T-cell (primary cell): ENCODE results near the gene ZNF142. TPM values are rescaled to one million over a fixed set of nuclear protein-coding genes. Genes with fewer than 3 reads are reported as not detected.
"Not testable (repeated sequence)": the region's sequence is repeated elsewhere in the genome, so short reads cannot be mapped to it uniquely, and the experiment has no call there.

Experiments
- ATAC-seq, 4 experiments: fragments of 200-7000 bp in 3 of 4; fragments of 150-1000 bp in 1 of 4; cut with Tn5 transposase; replicated peaks in 1 of 4; 1 replicate in 3 of 4; 2 replicates in 1 of 4; pipeline ENCODE4 v1.10.0; 2021; ENCODE audit warnings: moderate library complexity in 3 of 4, mild to moderate bottlenecking in 2 of 4, moderate number of reproducible peaks in 1 of 4
- CTCF ChIA-PET, 2 donors: fragments of 300-600 bp; sonication (Branson Sonifier 250); formaldehyde crosslinking; loops; one replicate each; lab custom pipeline; 2022; ENCODE audit warnings: antibody characterized with exemption in 2 of 2; lab: Charles Lee
- POLR2A ChIA-PET, 2 donors: fragments of 300-600 bp; sonication (Branson Sonifier 250); formaldehyde crosslinking; loops; one replicate each; lab custom pipeline; 2022; ENCODE audit warnings: antibody characterized with exemption in 2 of 2; lab: Charles Lee
- DNase-seq, 35 experiments: peaks; one replicate each; pipeline versions ENCODE4 v3.0.0 to v3.0.0-alpha.2; 2013 to 2023
- H3K27ac ChIP-seq: one replicate; pipeline ENCODE4 v1.5.1; 2013; ENCODE audit warnings: low read length
- H3K27me3 ChIP-seq, 2 experiments: replicated peaks in 1 of 2; 1 replicate in 1 of 2; 2 replicates in 1 of 2; pipeline versions ENCODE4 v1.6.1 to v1.7.0; 2013; ENCODE audit warnings: low read length in 1 of 2, mixed read lengths in 1 of 2; ENCODE audit not compliant: control insufficient read depth in 2 of 2, insufficient read depth in 2 of 2; ENCODE audit errors: extremely low read depth in 1 of 2
- H3K36me3 ChIP-seq, 2 donors: 1 replicate in 1 of 2; 2 replicates in 1 of 2; pipeline versions ENCODE4 v1.6.1 to v1.7.0; 2013; ENCODE audit warnings: low read length in 1 of 2; ENCODE audit not compliant: control insufficient read depth in 2 of 2, insufficient read depth in 1 of 2; ENCODE audit errors: extremely low read depth in 1 of 2
- H3K4me1 ChIP-seq, 2 experiments: 1 replicate in 1 of 2; 2 replicates in 1 of 2; pipeline versions ENCODE4 v1.6.1 to v1.7.0; 2013; ENCODE audit warnings: low read length in 2 of 2, mixed read lengths in 1 of 2; ENCODE audit not compliant: insufficient read depth in 2 of 2, control insufficient read depth in 1 of 2; ENCODE audit errors: extremely low read depth in 1 of 2
- H3K4me3 ChIP-seq, 2 donors: 1 replicate in 1 of 2; 2 replicates in 1 of 2; pipeline versions ENCODE4 v1.5.1 to v1.7.0; 2013; ENCODE audit warnings: mild to moderate bottlenecking in 2 of 2, low read length in 1 of 2, moderate library complexity in 1 of 2; ENCODE audit not compliant: control insufficient read depth in 1 of 2; ENCODE audit errors: extremely low read depth in 1 of 2
- H3K9me3 ChIP-seq: 2 replicates; pipeline ENCODE4 v1.7.0; 2013
- H3K27ac Mint-ChIP-seq, 2 donors: one replicate each; pipeline ENCODE4 v1.8.0; 2020 to 2021; ENCODE audit warnings: mild to moderate bottlenecking in 2 of 2, mixed read lengths in 2 of 2
- H3K27me3 Mint-ChIP-seq, 2 donors: one replicate each; pipeline ENCODE4 v1.8.0; 2021 to 2022; ENCODE audit warnings: mixed read lengths in 2 of 2
- H3K36me3 Mint-ChIP-seq: one replicate; pipeline ENCODE4 v1.8.0; 2021; ENCODE audit warnings: mixed read lengths
- H3K4me1 Mint-ChIP-seq, 3 donors: one replicate each; pipeline ENCODE4 v1.8.0; 2020 to 2022; ENCODE audit warnings: mixed read lengths in 3 of 3, mild to moderate bottlenecking in 1 of 3
- H3K4me3 Mint-ChIP-seq, 3 donors: one replicate each; pipeline ENCODE4 v1.8.0; 2020 to 2022; ENCODE audit warnings: mild to moderate bottlenecking in 3 of 3, mixed read lengths in 3 of 3, moderate library complexity in 3 of 3
- H3K9me3 Mint-ChIP-seq, 3 donors: one replicate each; pipeline ENCODE4 v1.8.0; 2020 to 2022; ENCODE audit warnings: mixed read lengths in 3 of 3
- WGBS: methylation state at CpG from one replicate; pipeline ENCODE4 v1.1.5; 2013; ENCODE audit warnings: missing lambda C conversion rate; ENCODE audit not compliant: insufficient coverage; 5-methylcytosine and 5-hydroxymethylcytosine counted together
- total RNA-seq, 35 experiments: library from RNA in 6 of 35; stranded (reverse) in 6 of 35; fragments of 120-200 nt in 1 of 35; gene quantifications; one replicate each; pipeline versions ENCODE4 v1.2.1 to v1.2.4 and lab custom pipeline; 2013 to 2026

Gene ZNF142
- total RNA-seq, 5 donors from 2014 or later (not counting 1 experiment from before 2014, with no cell fraction given), result 38.1 to 65.0 (median 58.7) TPM

GRCh38 chr2:218691234-218691633 lies 31.8 kb upstream of the ZNF142 start:
- no peaks in the 10 kb centered on the region for H3K9me3 ChIP-seq
- Mint-ChIP-seq H3K27me3 (no peaks in the 10 kb centered on the region), H3K27ac (no peak overlapping the region), H3K9me3 (no peaks in the 10 kb centered on the region), H3K36me3 (peaks cover 49% of the 10 kb centered on the region), H3K4me3 (no peak overlapping the region), H3K4me1 (peaks cover 0 to 3% (median 2%) of the 10 kb centered on the region in 3 donors)
- DNase-seq (no peak), ATAC-seq (no peak)
- POLR2A ChIA-PET, result no interaction called here
- H3K4me3 ChIP-seq, result no peak overlapping the region
- CTCF ChIA-PET, result no interaction called here
- H3K27me3 ChIP-seq, result no peaks in the 10 kb centered on the region
- H3K36me3 ChIP-seq, result peaks cover 2 to 12% of the 10 kb centered on the region in 2 donors
- no peak overlapping the region for H3K27ac ChIP-seq
- no peaks in the 10 kb centered on the region for H3K4me1 ChIP-seq

DNA sequence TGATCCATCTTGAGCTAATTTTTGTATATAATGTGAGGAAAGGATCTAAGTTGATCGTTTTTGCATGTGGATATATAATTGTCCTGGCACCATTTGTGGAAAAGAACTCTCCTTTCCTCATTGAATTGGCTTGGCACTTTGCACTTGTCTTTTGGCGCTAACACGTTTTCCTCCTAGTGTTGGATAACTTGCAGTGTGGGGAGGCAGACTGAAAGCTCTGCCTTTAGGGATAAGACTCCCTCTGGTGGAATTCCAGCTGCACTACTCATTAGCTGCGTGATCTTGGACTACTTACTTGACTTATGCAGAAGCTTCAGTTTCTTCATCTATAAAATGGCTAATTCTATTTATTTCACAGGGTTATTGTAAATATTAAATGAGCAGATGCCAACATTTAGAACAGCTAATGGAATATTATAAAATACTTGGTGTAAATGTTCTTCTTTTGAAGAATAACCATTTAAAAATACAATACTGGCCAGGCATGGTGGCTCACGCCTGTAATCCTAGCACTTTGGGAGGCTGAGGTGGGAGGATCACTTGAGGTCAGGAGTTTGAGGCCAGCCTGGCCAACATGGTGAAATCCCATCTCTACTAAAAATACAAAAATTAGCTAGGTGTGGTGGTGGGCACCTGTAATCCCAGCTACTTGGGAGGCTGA lies 28.1 kb upstream of the ZNF142 start:
- H3K36me3 ChIP-seq, result peaks cover 2 to 12% of the 10 kb centered on the region in 2 donors
- not testable (repeated sequence) for H3K27me3 ChIP-seq, H3K27me3 Mint-ChIP-seq, H3K4me3 ChIP-seq, H3K4me1 Mint-ChIP-seq, H3K9me3 Mint-ChIP-seq, H3K27ac Mint-ChIP-seq, H3K9me3 ChIP-seq, H3K4me1 ChIP-seq, H3K27ac ChIP-seq, H3K4me3 Mint-ChIP-seq
- WGBS, result no CpG with 5 or more reads among the region's 5 CpGs
- peaks cover 42% of the 10 kb centered on the region for H3K36me3 Mint-ChIP-seq
- CTCF ChIA-PET, result interaction anchor here (0.5 to 2.0 kb wide), 11 partner anchors 9 to 414 kb away, joined by 3 to 10 read pairs (median 5); partner anchors contain the start of genes BCS1L (in 2 of the 2), ZNF142 (in 2 of the 2), STK36 (in 1 of the 2) and TTLL4 (in 1 of the 2)
- DNase-seq (peak in 16 of 35 experiments; percentile 4 to 57 (median 21)), ATAC-seq (peak; percentile 60 to 82 (median 74))
- POLR2A ChIA-PET, result interaction anchor here (0.5 to 1.6 kb wide), 2 partner anchors 11 to 21 kb away, joined by 4 to 5 read pairs; no protein-coding TSS in a partner anchor

GRCh38 chr2:218680061-218680460 lies 20.6 kb upstream of the ZNF142 start:
- no peak for ATAC-seq
- 80% methylated on average over 1 of the region's 3 CpGs for WGBS

DNA sequence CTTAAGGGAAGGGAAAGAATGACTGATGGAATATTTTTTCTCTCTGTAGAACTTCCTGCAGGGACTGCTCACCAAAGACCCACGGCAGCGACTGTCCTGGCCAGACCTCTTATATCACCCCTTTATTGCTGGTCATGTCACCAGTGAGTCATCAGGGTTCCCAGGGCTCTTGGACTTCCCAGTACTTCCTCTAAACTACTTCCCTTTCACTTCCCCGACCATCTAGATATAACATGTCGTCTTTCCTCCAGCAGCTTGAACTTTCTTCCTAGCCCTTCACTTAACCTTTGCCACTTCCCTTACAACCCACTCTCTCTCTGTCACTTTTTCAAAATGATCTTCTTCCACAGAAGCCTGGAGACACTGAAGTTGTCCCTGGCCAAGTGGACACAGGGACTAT lies 19.7 kb upstream of the ZNF142 start:
- Histone ChIP-seq H3K27ac (no peak overlapping the region), H3K4me1 (no peaks in the 10 kb centered on the region), H3K27me3 (no peaks in the 10 kb centered on the region), H3K4me3 (no peak overlapping the region), H3K9me3 (no peaks in the 10 kb centered on the region), H3K36me3 (peaks cover 0 to 10% of the 10 kb centered on the region in 2 donors)
- no peak for DNase-seq
- no peaks in the 10 kb centered on the region for H3K27me3 Mint-ChIP-seq
- ChIA-PET CTCF (no interaction called here), POLR2A (interaction anchor here in 1 of 2 donors (0.5 kb wide), 1 partner anchor 29 kb away, joined by 3 read pairs; no protein-coding TSS in a partner anchor)
- no peaks in the 10 kb centered on the region for H3K9me3 Mint-ChIP-seq
- WGBS, result 93% methylated on average over 4 of the region's 4 CpGs
- no peaks in the 10 kb centered on the region for H3K4me1 Mint-ChIP-seq
- no peak overlapping the region for H3K4me3 Mint-ChIP-seq
- ATAC-seq, result no peak
- peaks cover 22% of the 10 kb centered on the region for H3K36me3 Mint-ChIP-seq
- no peak overlapping the region for H3K27ac Mint-ChIP-seq

More at GRCh38 chr2:218680061-218680460, 20.6 kb upstream of the ZNF142 start:
- no peaks in the 10 kb centered on the region for H3K27me3 Mint-ChIP-seq
- POLR2A ChIA-PET, result no interaction called here
- H3K36me3 ChIP-seq, result peaks cover 0 to 10% of the 10 kb centered on the region in 2 donors
- CTCF ChIA-PET, result interaction anchor here in 1 of 2 donors (0.6 kb wide), 1 partner anchor 37 kb away, joined by 3 read pairs; no protein-coding TSS in a partner anchor
- no peak for DNase-seq
- no peak overlapping the region for H3K27ac ChIP-seq
- H3K4me3 Mint-ChIP-seq, result no peak overlapping the region
- no peaks in the 10 kb centered on the region for H3K9me3 Mint-ChIP-seq
- no peaks in the 10 kb centered on the region for H3K9me3 ChIP-seq
- H3K4me1 ChIP-seq, result no peaks in the 10 kb centered on the region
- H3K27me3 ChIP-seq, result no peaks in the 10 kb centered on the region
- H3K36me3 Mint-ChIP-seq, result peaks cover 29% of the 10 kb centered on the region
- no peak overlapping the region for H3K27ac Mint-ChIP-seq
- no peaks in the 10 kb centered on the region for H3K4me1 Mint-ChIP-seq
- H3K4me3 ChIP-seq, result no peak overlapping the region

- Histone ChIP-seq H3K4me1 (peaks cover 5 to 17% of the 10 kb centered on the region in 2 experiments), H3K4me3 (peak within 1 kb of the TSS; percentile 86 to 93), H3K27ac (peak within 1 kb of the TSS; percentile 67), H3K27me3 (no peaks in the 10 kb centered on the region), H3K36me3 (peaks cover 0 to 24% of the 10 kb centered on the region in 2 donors), H3K9me3 (no peaks in the 10 kb centered on the region)
- Mint-ChIP-seq H3K27ac (peak within 1 kb of the TSS; percentile 96 to 98), H3K27me3 (no peaks in the 10 kb centered on the region), H3K4me1 (peaks cover 23 to 31% (median 27%) of the 10 kb centered on the region in 3 donors), H3K4me3 (peak within 1 kb of the TSS; percentile 97 to 100 (median 99)), H3K36me3 (peaks cover 17% of the 10 kb centered on the region), H3K9me3 (no peaks in the 10 kb centered on the region)
- peak; percentile 94 to 97 (median 96) for ATAC-seq
- 1% methylated on average over 46 of the region's 49 CpGs for WGBS
- ChIA-PET POLR2A (interaction anchor here (0.5 to 1.5 kb wide), 4 partner anchors 12 to 410 kb away, joined by 3 to 10 read pairs (median 3); partner anchors contain the start of genes BCS1L (in 1 of the 2) and ZNF142 (in 1 of the 2)), CTCF (interaction anchor here (0.7 to 2.5 kb wide), 7 partner anchors 12 to 414 kb away, joined by 3 to 16 read pairs (median 3); partner anchors contain the start of genes BCS1L (in 1 of the 2), TTLL4 (in 1 of the 2) and ZNF142 (in 1 of the 2))
- peak; percentile 57 to 87 (median 77) for DNase-seq
Measured at GRCh38 chr2:218671654-218672566, 12.5 kb upstream of the ZNF142 start, which contains the start of the genes RNF25 and STK36. Gene RNF25 (minus strand): TSS chr2:218672002. CDS start chr2:218671970, 32 bp downstream. Gene STK36 (plus strand): TSS chr2:218672086. CDS start chr2:218672830, 744 bp downstream.
